Left ventricle myocardium inferior (tissue), 1 donor: ENCODE measurements around the gene TMEM167B. TPM values are rescaled to one million over a fixed set of nuclear protein-coding genes. Genes with fewer than 3 reads are reported as not detected.

ENCODE experiments used
- DNase-seq: peaks from one replicate; pipeline ENCODE4 v3.0.0-alpha.2; 2020
- H3K27ac ChIP-seq: fragments of 200-600 bp; replicated peaks from 2 replicates; pipeline ENCODE4 v1.8.0; 2021
- H3K27me3 ChIP-seq: fragments of 200-600 bp; 2 replicates; pipeline ENCODE4 v1.8.0; 2021; ENCODE audit warnings: low read depth
- H3K36me3 ChIP-seq: fragments of 200-600 bp; 2 replicates; pipeline ENCODE4 v1.8.0; 2021
- H3K4me1 ChIP-seq: fragments of 200-600 bp; 2 replicates; pipeline ENCODE4 v1.8.0; 2021
- H3K4me3 ChIP-seq: fragments of 200-600 bp; 2 replicates; pipeline ENCODE4 v1.8.0; 2021; ENCODE audit warnings: mild to moderate bottlenecking, moderate library complexity
- H3K9me3 ChIP-seq: fragments of 200-600 bp; replicated peaks from 2 replicates; pipeline ENCODE4 v1.8.0; 2021
- CTCF ChIP-seq: fragments of 200-600 bp; IDR thresholded peaks from 2 replicates; pipeline ENCODE4 v1.8.0; 2021; ENCODE audit warnings: antibody characterized with exemption, mild to moderate bottlenecking, borderline replicate concordance
- intact Hi-C: fragments of 100-400 bp; cut with micrococcal nuclease; formaldehyde crosslinking; loops from one replicate; pipeline ENCODE4 v1.11.0; 2022
- total RNA-seq: library from RNA; stranded (reverse); fragmentation: NEBNext Ultra II Directional; extraction: Animal tissue kit (Norgen Biotek cat#: 25700); gene quantifications from one replicate; pipeline ENCODE4 v1.2.1, GENCODE V29; 2021
- donor health status: DM: no; HTN: yes; CAD: no; lungs with severe emphysema.

TMEM167B gene
- total RNA-seq, 1 donor from 2014 or later = 30.3 TPM

- no peak overlapping the region for H3K27ac ChIP-seq
- H3K36me3 ChIP-seq = no peaks in the 10 kb centered on the region
- no peak for DNase-seq
- peaks cover 25% of the 10 kb centered on the region for H3K4me1 ChIP-seq
- H3K27me3 ChIP-seq = peaks cover 46% of the 10 kb centered on the region
- no peak for TF ChIP-seq CTCF
- H3K4me3 ChIP-seq = no peak overlapping the region
- intact Hi-C loops = no loop called here
- H3K9me3 ChIP-seq = no peaks in the 10 kb centered on the region
These were observed 25.7 kb downstream of the TMEM167B start for GRCh38 chr1:109116286-109116685.

GRCh38 chr1:109118089-109118488, 27.5 kb downstream of the TMEM167B start:
- Histone ChIP-seq H3K36me3 (no peaks in the 10 kb centered on the region), H3K27me3 (peaks cover 49% of the 10 kb centered on the region), H3K4me1 (peaks cover 14% of the 10 kb centered on the region), H3K27ac (no peak overlapping the region), H3K4me3 (no peak overlapping the region), H3K9me3 (no peaks in the 10 kb centered on the region)
- intact Hi-C loops = no loop called here
- no peak for DNase-seq
- TF ChIP-seq CTCF = no peak

- no peaks in the 10 kb centered on the region for H3K36me3 ChIP-seq
- intact Hi-C loops = no loop called here
- H3K27ac ChIP-seq = no peak overlapping the region
- TF ChIP-seq CTCF = no peak
- peaks cover 27% of the 10 kb centered on the region for H3K27me3 ChIP-seq
- DNase-seq = no peak
- no peaks in the 10 kb centered on the region for H3K9me3 ChIP-seq
- H3K4me3 ChIP-seq = no peak overlapping the region
- no peaks in the 10 kb centered on the region for H3K4me1 ChIP-seq
These were observed 29.8 kb downstream of the TMEM167B start for GRCh38 chr1:109120356-109120755.

GRCh38 chr1:109131059-109131458, 40.5 kb downstream of the TMEM167B start:
- DNase-seq = no peak
- intact Hi-C loops = no loop called here
- Histone ChIP-seq H3K27me3 (no peaks in the 10 kb centered on the region), H3K4me1 (peaks cover 18% of the 10 kb centered on the region), H3K4me3 (no peak overlapping the region), H3K9me3 (no peaks in the 10 kb centered on the region), H3K27ac (no peak overlapping the region), H3K36me3 (no peaks in the 10 kb centered on the region)
- no peak for TF ChIP-seq CTCF

- Histone ChIP-seq H3K36me3 (no peaks in the 10 kb centered on the region), H3K4me1 (peaks cover 18% of the 10 kb centered on the region), H3K9me3 (no peaks in the 10 kb centered on the region), H3K27me3 (no peaks in the 10 kb centered on the region), H3K4me3 (no peak overlapping the region), H3K27ac (no peak overlapping the region)
- TF ChIP-seq CTCF = no peak
- intact Hi-C loops = no loop called here
- no peak for DNase-seq
These were observed 41.2 kb downstream of the TMEM167B start for GRCh38 chr1:109131800-109132199.
